Endothelial cell of umbilical vein (primary cell): Measurements from ENCODE around the gene CPNE7. TPM values are rescaled to one million over a fixed set of nuclear protein-coding genes. Genes with fewer than 3 reads are reported as not detected.

Experiments used
- BruUV-seq: library from RNA; stranded (reverse); fragments of 400-500 nt; replicated peaks from 2 replicates; lab custom pipeline; 2021; lab: Mats Ljungman, UMichigan
- CTCF ChIA-PET: fragments of 300-600, 350-600 bp; sonication (Branson Sonifier 250); formaldehyde crosslinking; loops from one replicate; lab custom pipeline; 2021; ENCODE audit warnings: antibody characterized with exemption, inconsistent platforms; lab: Charles Lee
- POLR2A ChIA-PET: fragments of 300-600, 350-600 bp; sonication (Branson Sonifier 250); formaldehyde crosslinking; loops from one replicate; lab custom pipeline; 2021; ENCODE audit warnings: antibody characterized with exemption, inconsistent platforms; lab: Charles Lee
- DNase-seq: peaks from one replicate; pipeline ENCODE4 v3.0.0-alpha.2; 2011; ENCODE audit warnings: low read depth, low spot score
- FAIRE-seq: peaks from 2 replicates; lab custom pipeline; 2011; peaks lifted over from hg19 to GRCh38; lab: Jason Lieb, UNC
- H2AFZ ChIP-seq: 2 replicates; pipeline ENCODE4 v1.6.0; 2012; ENCODE audit warnings: low read depth, low read length, control low read depth, inconsistent platforms
- H3K27ac ChIP-seq: 2 replicates; pipeline ENCODE4 v1.5.1; 2011; ENCODE audit warnings: low read depth, mild to moderate bottlenecking, control low read depth, low read length, moderate library complexity; ENCODE audit not compliant: insufficient read depth
- H3K27me3 ChIP-seq, 2 experiments: 2 replicates each; pipeline versions ENCODE4 v1.6.0 to v1.6.1; 2011; ENCODE audit warnings: low read length in 2 of 2, mixed read lengths in 1 of 2; ENCODE audit not compliant: control insufficient read depth in 2 of 2, insufficient read depth in 2 of 2
- H3K36me3 ChIP-seq, 2 experiments: 2 replicates in 1 of 2; 3 replicates in 1 of 2; pipeline ENCODE4 v1.5.1; 2011; ENCODE audit warnings: low read length in 2 of 2, mild to moderate bottlenecking in 1 of 2, moderate library complexity in 1 of 2; ENCODE audit not compliant: control insufficient read depth in 2 of 2, insufficient read depth in 2 of 2; ENCODE audit errors: extremely low read depth in 1 of 2
- H3K4me1 ChIP-seq: 3 replicates; pipeline ENCODE4 v1.5.1; 2011; ENCODE audit warnings: mild to moderate bottlenecking, low read length; ENCODE audit not compliant: control insufficient read depth, insufficient read depth; ENCODE audit errors: extremely low read depth
- H3K4me2 ChIP-seq: 2 replicates; pipeline ENCODE4 v1.6.1; 2011; ENCODE audit warnings: low read length, control low read depth, mixed read lengths; ENCODE audit not compliant: insufficient read depth
- H3K4me3 ChIP-seq, 3 experiments: fragments of 200-600 bp in 1 of 3; sonication (generic), shearing (Covaris generic) in 1 of 3; replicated peaks in 1 of 3; 2 replicates each; pipeline ENCODE4 v1.5.1; 2011 to 2016; ENCODE audit warnings: control low read depth in 3 of 3, low read length in 3 of 3, mild to moderate bottlenecking in 2 of 3, inconsistent platforms in 1 of 3, low read depth in 1 of 3, moderate library complexity in 1 of 3; ENCODE audit not compliant: insufficient read depth in 1 of 3
- H3K79me2 ChIP-seq: 2 replicates; pipeline ENCODE4 v1.6.0; 2012; ENCODE audit warnings: low read length, inconsistent platforms; ENCODE audit not compliant: control insufficient read depth, insufficient read depth
- H3K9ac ChIP-seq: replicated peaks from 2 replicates; pipeline ENCODE3; 2011; ENCODE audit warnings: low read length, control low read depth; ENCODE audit not compliant: insufficient read depth; ENCODE audit errors: extremely low read depth
- H3K9me1 ChIP-seq: replicated peaks from 3 replicates; pipeline ENCODE4 v1.6.0; 2011; ENCODE audit warnings: mild to moderate bottlenecking, low read length; ENCODE audit not compliant: control insufficient read depth, insufficient read depth; ENCODE audit errors: extremely low read depth
- H3K9me3 ChIP-seq: replicated peaks from 2 replicates; pipeline ENCODE4 v1.5.1; 2012; ENCODE audit warnings: low read length, inconsistent platforms; ENCODE audit not compliant: control insufficient read depth, insufficient read depth
- H4K20me1 ChIP-seq: replicated peaks from 2 replicates; pipeline ENCODE3; 2011; ENCODE audit warnings: mild to moderate bottlenecking, low read length; ENCODE audit not compliant: control insufficient read depth, insufficient read depth; ENCODE audit errors: extremely low read depth
- CTCF ChIP-seq, 2 donors: IDR thresholded peaks; 1 replicate in 1 of 2; 2 replicates in 1 of 2; pipeline ENCODE4 v1.5.1; 2011; ENCODE audit warnings: low read length in 2 of 2, mild to moderate bottlenecking in 2 of 2, moderate library complexity in 2 of 2, control low read depth in 1 of 2, inconsistent platforms in 1 of 2, low read depth in 1 of 2; ENCODE audit not compliant: insufficient read depth in 1 of 2; ENCODE audit errors: extremely low read depth in 1 of 2
- EZH2 ChIP-seq: IDR thresholded peaks from 2 replicates; pipeline ENCODE4 v1.6.1; 2012; ENCODE audit warnings: borderline replicate concordance, low read depth, mild to moderate bottlenecking, moderate library complexity, low read length, inconsistent platforms; ENCODE audit not compliant: severe bottlenecking
- FOS ChIP-seq: IDR thresholded peaks from 2 replicates; pipeline ENCODE4 v1.6.1; 2011; ENCODE audit warnings: mild to moderate bottlenecking, low read length, moderate library complexity, borderline replicate concordance; ENCODE audit not compliant: insufficient read depth
- GATA2 ChIP-seq: IDR thresholded peaks from 2 replicates; pipeline ENCODE4 v1.7.0; 2011; ENCODE audit warnings: low read depth, mild to moderate bottlenecking, moderate library complexity, mixed read lengths, low read length; ENCODE audit not compliant: insufficient read length, insufficient read depth
- JUN ChIP-seq: IDR thresholded peaks from 2 replicates; pipeline ENCODE4 v1.6.1; 2011; ENCODE audit warnings: borderline replicate concordance, low read depth; ENCODE audit not compliant: insufficient read length, insufficient read depth
- MYC ChIP-seq: IDR thresholded peaks from one replicate; pipeline ENCODE4 v1.6.1; 2011; ENCODE audit warnings: mild to moderate bottlenecking, low read depth, low read length
- POLR2A ChIP-seq: IDR thresholded peaks from 2 replicates; pipeline ENCODE4 v1.6.1; 2012; ENCODE audit warnings: low read depth, mild to moderate bottlenecking, control low read depth, low read length
- POLR2AphosphoS5 ChIP-seq: IDR thresholded peaks from 2 replicates; pipeline ENCODE4 v1.6.1; 2012; ENCODE audit warnings: low read depth, mild to moderate bottlenecking, control low read depth, low read length, moderate library complexity; ENCODE audit not compliant: insufficient read depth
- dilution Hi-C: fragments of 300-500 bp; cut with MboI; formaldehyde crosslinking; loops from one replicate; pipeline ENCODE4 v1.15.0; 2019; ENCODE audit warnings: low sequenced_read_pairs; ENCODE audit not compliant: extremely low pct_ligation_motif_present
- intact Hi-C: fragments of 100-400 bp; cut with micrococcal nuclease; formaldehyde crosslinking; loops from one replicate; pipeline ENCODE4 v1.10.0; 2022
- polyA plus RNA-seq, 4 experiments: library from polyadenylated mRNA; depleted of rRNA in 3 of 4; stranded (reverse) in 3 of 4; unstranded in 1 of 4; fragments of >200 nt; gene quantifications; 2 replicates each; pipeline versions ENCODE4 v1.2.1 to v1.2.3, GENCODE V29; 2011 to 2012; ENCODE audit warnings: missing spikeins in 1 of 4
- total RNA-seq: library from RNA; stranded (reverse); gene quantifications from 2 replicates; pipeline ENCODE4 v1.2.3, GENCODE V29; 2021
- TF ChIP-seq, protein P1 (sequence below): IDR thresholded peaks from 2 replicates; pipeline ENCODE4 v1.6.1; 2011; ENCODE audit not compliant: insufficient read depth, insufficient read length

CPNE7 gene
- total and polyA plus RNA-seq, 2 donors (not counting 3 experiments of a cell fraction or from before 2014, with no cell fraction given): 2.0 to 5.9 TPM

- CTCF ChIA-PET: interaction anchor here (1.0 to 1.3 kb wide), 3 partner anchors 14 to 49 kb away, joined by 3 to 5 read pairs (median 3); partner anchors contain the start of gene CDK10
- Histone ChIP-seq H3K9ac (no peak overlapping the region), H3K4me3 (no peak overlapping the region), H3K27ac (no peak overlapping the region), H2AFZ (no peak overlapping the region), H3K4me2 (no peak overlapping the region), H3K4me1 (no peaks in the 10 kb centered on the region), H3K79me2 (no peaks in the 10 kb centered on the region), H4K20me1 (no peaks in the 10 kb centered on the region), H3K36me3 (no peaks in the 10 kb centered on the region), H3K9me3 (no peaks in the 10 kb centered on the region), H3K9me1 (no peaks in the 10 kb centered on the region), H3K27me3 (peaks cover 0 to 8% of the 10 kb centered on the region in 2 experiments)
- FAIRE-seq (no peak), DNase-seq (no peak)
- dilution Hi-C loops: no loop called here
- no peak for TF ChIP-seq MYC
- no peak for TF ChIP-seq EZH2
- TF ChIP-seq FOS: no peak
- TF ChIP-seq CTCF (IDR thresholded peaks at IDR 0.05; ENCODE audit: extremely low read depth in 1 of 2, insufficient read depth in 1 of 2, low read depth in 1 of 2, low read length in 2 of 2): no peak
- TF ChIP-seq, protein P1, sequence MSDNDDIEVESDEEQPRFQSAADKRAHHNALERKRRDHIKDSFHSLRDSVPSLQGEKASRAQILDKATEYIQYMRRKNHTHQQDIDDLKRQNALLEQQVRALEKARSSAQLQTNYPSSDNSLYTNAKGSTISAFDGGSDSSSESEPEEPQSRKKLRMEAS: no peak
- no TSS peak for BruUV-seq
- intact Hi-C loops: no loop called here
- POLR2A ChIA-PET: no interaction called here
Measured at GRCh38 chr16:89637379-89637778, 61.8 kb downstream of the CPNE7 start.

DNA sequence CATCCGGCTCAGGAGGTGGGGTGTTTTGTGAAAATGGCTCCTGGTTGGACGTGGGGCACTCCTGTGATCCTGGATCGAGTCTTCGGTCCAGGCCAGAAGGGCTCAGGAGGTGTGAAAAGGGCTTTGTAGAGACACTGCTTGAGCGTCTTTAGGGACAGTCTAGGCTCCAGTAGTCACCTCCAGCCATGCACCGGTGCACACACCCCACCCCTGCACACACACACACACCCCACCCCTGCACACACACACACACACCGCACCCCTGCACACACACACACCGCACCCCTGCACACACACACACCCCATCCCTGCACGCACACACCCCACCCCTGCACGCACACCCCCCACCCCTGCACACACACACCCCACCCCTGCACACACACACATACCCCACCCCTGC, 62.9 kb downstream of the CPNE7 start:
- no peak overlapping the region for H2AFZ ChIP-seq
- no peak for DNase-seq
- H3K4me3 ChIP-seq: no peak overlapping the region
- no TSS peak for BruUV-seq
- no peaks in the 10 kb centered on the region for H3K4me1 ChIP-seq
- TF ChIP-seq, protein P1: no peak
- TF ChIP-seq JUN (no peak), CTCF (IDR thresholded peaks at IDR 0.05; ENCODE audit: extremely low read depth in 1 of 2, insufficient read depth in 1 of 2, low read depth in 1 of 2, low read length in 2 of 2) (no peak), GATA2 (no peak), MYC (no peak), FOS (no peak), EZH2 (no peak), POLR2AphosphoS5 (no peak), POLR2A (no peak)
- no peaks in the 10 kb centered on the region for H3K36me3 ChIP-seq
- peaks cover 0 to 3% of the 10 kb centered on the region in 2 experiments for H3K27me3 ChIP-seq
- H3K27ac ChIP-seq: no peak overlapping the region
- no peaks in the 10 kb centered on the region for H3K9me1 ChIP-seq
- dilution Hi-C loops (no loop called here), intact Hi-C loops (no loop called here)
- ChIA-PET CTCF (no interaction called here), POLR2A (no interaction called here)
- no peaks in the 10 kb centered on the region for H3K9me3 ChIP-seq
- H3K79me2 ChIP-seq: no peaks in the 10 kb centered on the region
- H4K20me1 ChIP-seq: no peaks in the 10 kb centered on the region
- H3K4me2 ChIP-seq: no peak overlapping the region
- no peak overlapping the region for H3K9ac ChIP-seq
- FAIRE-seq: no peak
